ENCODE results near the gene ANGPT4. TPM values are rescaled to one million over a fixed set of nuclear protein-coding genes. Genes with fewer than 3 reads are reported as not detected.

ANGPT4 gene
- total and polyA plus RNA-seq, 9 of the 15 experiments (the other 6 are each of a cell fraction or from before 2014, with no cell fraction given), result not detected

DNA sequence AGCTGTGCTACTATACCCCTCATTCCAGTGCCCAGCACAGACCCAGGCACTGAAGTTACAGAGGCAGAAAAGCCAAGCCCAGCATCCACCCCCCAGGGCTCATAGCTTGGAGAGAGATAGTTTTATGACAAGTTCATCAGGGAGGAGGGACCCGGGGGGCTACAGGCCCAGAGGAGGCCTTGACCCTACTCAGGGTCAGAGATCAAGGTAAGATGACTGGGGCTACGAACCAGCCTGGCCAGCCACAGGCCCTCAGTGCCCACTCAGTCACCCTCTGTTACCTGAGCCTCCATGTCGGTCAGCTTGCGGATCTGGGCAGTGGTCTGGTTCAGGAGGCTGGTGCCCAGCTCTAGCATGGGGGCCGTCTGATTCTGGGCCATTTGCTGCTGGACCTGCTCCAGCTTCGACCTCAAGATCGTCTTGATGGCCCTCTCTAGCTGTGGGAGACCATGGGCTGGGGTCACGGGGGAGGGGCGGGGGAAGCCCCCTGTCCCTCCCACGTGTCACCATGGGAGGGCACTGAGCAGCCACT lies 26.1 kb downstream of the ANGPT4 start (continued):
- no peak for TF ChIP-seq WHSC1 (IDR thresholded peaks at IDR 0.05; ENCODE audit: low read length)
- no peak for TF ChIP-seq FOSL1 (tag; conservative IDR thresholded peaks at IDR 0.05)
- TF ChIP-seq COPS2 (conservative IDR thresholded peaks at IDR 0.05), result no peak
- no peak for TF ChIP-seq CBX8 (IDR thresholded peaks at IDR 0.05; ENCODE audit: borderline replicate concordance, extremely low read depth, low read depth, low read length, poor library complexity, severe bottlenecking)
- TF ChIP-seq, protein P1, sequence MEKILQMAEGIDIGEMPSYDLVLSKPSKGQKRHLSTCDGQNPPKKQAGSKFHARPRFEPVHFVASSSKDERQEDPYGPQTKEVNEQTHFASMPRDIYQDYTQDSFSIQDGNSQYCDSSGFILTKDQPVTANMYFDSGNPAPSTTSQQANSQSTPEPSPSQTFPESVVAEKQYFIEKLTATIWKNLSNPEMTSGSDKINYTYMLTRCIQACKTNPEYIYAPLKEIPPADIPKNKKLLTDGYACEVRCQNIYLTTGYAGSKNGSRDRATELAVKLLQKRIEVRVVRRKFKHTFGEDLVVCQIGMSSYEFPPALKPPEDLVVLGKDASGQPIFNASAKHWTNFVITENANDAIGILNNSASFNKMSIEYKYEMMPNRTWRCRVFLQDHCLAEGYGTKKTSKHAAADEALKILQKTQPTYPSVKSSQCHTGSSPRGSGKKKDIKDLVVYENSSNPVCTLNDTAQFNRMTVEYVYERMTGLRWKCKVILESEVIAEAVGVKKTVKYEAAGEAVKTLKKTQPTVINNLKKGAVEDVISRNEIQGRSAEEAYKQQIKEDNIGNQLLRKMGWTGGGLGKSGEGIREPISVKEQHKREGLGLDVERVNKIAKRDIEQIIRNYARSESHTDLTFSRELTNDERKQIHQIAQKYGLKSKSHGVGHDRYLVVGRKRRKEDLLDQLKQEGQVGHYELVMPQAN (IDR thresholded peaks at IDR 0.05; ENCODE audit: borderline replicate concordance), result no peak

GRCh38 chr20:889106-889505 lies 27.0 kb downstream of the ANGPT4 start:
- Histone ChIP-seq H4K20me1 (replicated peaks; ENCODE audit: control insufficient read depth, insufficient read depth, low read length) (no peaks in the 10 kb centered on the region), H3K4me1 (replicated peaks in 1 of 2; ENCODE audit: control insufficient read depth in 2 of 2, insufficient read depth in 2 of 2, low read length in 2 of 2) (peaks cover 0 to 6% of the 10 kb centered on the region in 2 experiments; a peak in 2 of 5 replicates), H3K4me2 (ENCODE audit: insufficient read depth, low read length) (no peak overlapping the region), H3K4me3 (no peak overlapping the region), H2AFZ (ENCODE audit: low read depth, low read length) (no peak overlapping the region), H3K27ac (ENCODE audit: extremely low read depth, low read depth, low read length) (no peak overlapping the region), H3K9ac (ENCODE audit: insufficient read depth in 1 of 2, low read depth in 2 of 2, low read length in 2 of 2) (no peak overlapping the region), H3K79me2 (ENCODE audit: control insufficient read depth, insufficient read depth, low read length) (no peaks in the 10 kb centered on the region), H3K9me3 (replicated peaks; ENCODE audit: control insufficient read depth, insufficient read depth, low read depth, low read length) (no peaks in the 10 kb centered on the region), H3K9me1 (ENCODE audit: control insufficient read depth, insufficient read depth, low read length) (no peaks in the 10 kb centered on the region), H3K36me3 (ENCODE audit: control insufficient read depth, insufficient read depth, low read length) (no peaks in the 10 kb centered on the region), H3K27me3 (ENCODE audit: control insufficient read depth in 2 of 2, insufficient read depth in 2 of 2, low read length in 2 of 2) (peaks cover 3 to 39% of the 10 kb centered on the region in 2 experiments; a peak in 4 of 5 replicates)
- CTCF ChIA-PET (ENCODE audit: low intra/inter-chr PET ratio), result no interaction called here
- in situ Hi-C loops (cut with MboI) (no loop called here), intact Hi-C loops (cut with micrococcal nuclease) (no loop called here)
- TF ChIP-seq HDAC3 (IDR thresholded peaks at IDR 0.05; ENCODE audit: borderline replicate concordance, partially characterized antibody) (no peak), XRCC5 (IDR thresholded peaks at IDR 0.05; ENCODE audit: low read depth, low read length) (no peak), CREB1 (IDR thresholded peaks at IDR 0.05) (0 out of 2 replicates have a peak, but pooled peaks have one; percentile 39), CREB1 (CRISPR knock-in tag; IDR thresholded peaks at IDR 0.05) (no peak)
- DNase-seq (ENCODE audit: extremely low read depth in 1 of 4, low spot score in 3 of 4), result no peak
- POLR2A ChIA-PET, result no interaction called here
- ATAC-seq, result no peak
- 0% methylated on average over 5 of the region's 5 CpGs for WGBS (ENCODE audit: insufficient coverage, low coverage, missing lambda C conversion rate)
- BruUV-seq (replicated peaks), result no TSS peak
- no peak for FAIRE-seq

Data from K562 (cell line).